GM19372 (cell line): ENCODE results near the gene OR52I1.

ENCODE experiments used
- ATAC-seq: cut with Tn5 transposase; IDR thresholded peaks from one replicate; pipeline ENCODE4 v1.9.1; 2021; ENCODE audit warnings: mild to moderate bottlenecking, low read depth, moderate library complexity; ENCODE audit not compliant: unreplicated experiment

Gene OR52I1

DNA sequence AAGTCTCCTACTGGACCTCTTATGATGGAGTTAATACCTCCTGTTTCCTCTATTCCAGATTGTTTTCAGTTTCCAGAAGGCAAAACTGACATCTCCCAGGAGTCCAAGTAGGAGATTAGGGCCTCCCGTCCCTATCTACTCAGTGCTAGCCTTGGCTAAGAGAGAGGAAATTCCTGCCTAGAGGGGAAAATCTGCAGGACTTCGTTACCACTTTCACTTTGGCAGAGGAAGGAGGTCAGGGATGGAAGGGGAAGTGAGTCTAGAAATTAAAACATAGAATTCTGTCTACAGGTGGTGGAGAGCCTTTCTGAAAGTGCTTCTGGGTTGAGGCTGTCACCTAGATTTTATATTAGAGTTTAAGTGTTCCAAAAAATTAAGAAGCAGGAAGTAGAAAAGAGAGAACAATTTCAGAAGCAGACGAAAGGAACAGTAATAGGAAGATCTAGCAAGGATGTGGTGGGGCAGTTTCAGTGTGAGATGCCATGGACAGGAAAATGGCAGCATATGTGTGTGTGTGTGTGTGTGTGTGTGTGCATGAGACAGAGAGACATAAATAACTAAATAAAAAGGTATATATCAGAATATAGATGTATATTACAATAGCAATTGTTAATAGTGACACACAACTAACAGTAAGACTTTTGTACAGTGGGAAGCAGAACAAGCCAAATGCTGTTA, 16.6 kb downstream of the OR52I1 start:
- ATAC-seq, result no peak

DNA sequence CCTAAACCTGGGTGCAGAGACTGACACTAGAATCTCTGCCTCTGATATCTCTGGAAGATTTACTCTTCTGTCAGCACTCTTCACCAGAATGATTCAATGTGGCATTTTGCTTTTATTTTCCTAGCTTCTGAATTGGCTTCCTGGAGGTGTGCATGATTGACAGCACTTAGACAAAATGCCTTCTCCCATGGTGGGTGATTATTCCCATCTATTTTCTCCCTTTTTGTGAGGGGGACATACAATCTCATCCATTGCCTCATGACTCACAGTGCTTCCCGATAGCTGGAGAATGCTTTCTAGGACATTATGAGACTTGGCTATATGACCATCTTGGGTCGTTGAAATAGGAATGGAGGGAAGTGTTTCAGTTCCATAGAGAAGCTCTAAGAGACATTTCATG, 18.1 kb downstream of the OR52I1 start:
- ATAC-seq, result no peak

DNA sequence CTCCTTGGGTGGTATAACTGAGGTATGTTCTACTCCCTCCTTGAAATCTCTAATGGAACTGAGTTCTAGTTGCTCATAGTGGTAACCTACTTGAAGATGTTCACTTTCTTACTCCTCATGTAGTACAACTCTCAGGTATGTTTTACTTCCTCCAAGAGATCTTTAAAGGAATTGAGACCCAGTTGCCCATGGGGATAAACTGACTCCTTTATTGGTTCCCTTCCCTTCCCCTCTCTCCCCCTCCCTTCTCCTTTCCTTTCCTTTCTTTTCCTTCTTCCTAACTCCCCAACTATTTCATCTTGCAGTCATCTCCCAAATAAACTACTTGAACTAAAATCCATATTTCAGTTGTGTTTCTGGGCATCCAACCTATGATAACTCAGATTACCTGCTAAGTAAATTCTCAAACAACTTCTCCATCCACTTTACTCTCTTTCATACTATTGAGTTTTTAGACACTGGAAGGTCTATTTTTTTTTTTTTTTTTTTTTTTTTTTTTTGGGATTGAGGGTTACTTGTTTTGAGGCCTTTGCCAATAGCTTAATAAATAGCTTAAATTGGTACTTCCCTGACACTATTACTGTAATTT, 22.1 kb downstream of the OR52I1 start:
- ATAC-seq, result no peak

DNA sequence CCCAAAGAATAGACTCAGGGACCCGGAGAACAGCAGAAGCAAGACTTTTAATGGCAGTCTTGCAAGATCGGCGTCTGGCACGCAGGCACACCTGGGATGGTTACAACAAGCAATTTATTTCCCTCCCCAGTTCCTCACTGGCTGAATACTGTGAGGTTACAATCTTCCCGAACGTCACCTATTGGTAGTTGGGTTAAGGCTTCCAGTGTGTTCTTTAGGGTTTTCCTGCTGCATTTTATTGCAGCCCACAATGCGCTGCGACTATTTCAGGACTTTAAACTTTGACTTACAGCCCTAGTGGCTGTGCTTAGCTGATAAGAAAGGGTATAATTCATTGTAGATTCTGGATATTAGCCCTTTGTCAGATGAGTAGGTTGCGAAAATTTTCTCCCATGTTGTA, 25.7 kb downstream of the OR52I1 start:
- ATAC-seq, result no peak

DNA sequence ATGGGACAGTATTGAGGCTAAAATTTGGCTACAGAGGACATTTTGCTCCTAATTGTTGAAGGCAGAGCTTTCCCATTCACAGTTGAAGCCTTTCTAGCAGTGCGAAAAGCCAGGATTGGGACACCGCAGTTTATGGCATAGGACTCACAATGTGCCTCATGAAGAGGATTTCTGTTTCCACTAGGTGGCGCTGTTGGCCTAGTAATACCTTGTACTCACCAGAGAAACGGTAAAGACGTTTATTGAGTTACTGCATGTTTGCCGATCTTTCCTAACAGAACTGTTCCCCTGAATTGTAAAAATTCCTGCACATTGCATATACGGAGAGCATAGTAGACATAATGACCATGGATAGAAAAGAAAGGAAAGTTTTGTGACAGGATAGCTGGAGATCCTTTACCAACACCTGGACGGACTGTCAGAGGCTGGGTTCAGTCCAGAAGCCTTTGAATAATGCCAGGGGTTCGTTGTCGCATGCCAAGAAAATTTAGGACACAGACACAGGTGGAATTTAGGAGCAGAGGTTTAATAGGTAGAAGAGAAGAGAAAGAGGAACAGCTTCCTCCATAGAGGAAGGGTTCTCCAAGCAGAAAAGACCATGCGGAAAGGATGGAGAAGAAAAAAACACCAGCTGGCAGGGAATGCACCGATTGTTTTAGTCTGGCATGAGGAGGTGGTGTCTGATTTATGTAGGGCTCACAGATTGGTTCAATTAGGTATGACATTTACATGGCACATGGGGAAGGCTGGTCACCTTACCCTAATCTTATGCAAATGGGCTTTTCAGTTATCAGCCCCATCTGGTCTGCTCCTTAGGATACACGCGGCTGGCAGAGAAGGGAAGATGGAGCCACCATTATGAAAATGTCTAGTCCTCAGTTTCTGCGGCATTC, 32.6 kb downstream of the OR52I1 start:
- no peak for ATAC-seq

DNA sequence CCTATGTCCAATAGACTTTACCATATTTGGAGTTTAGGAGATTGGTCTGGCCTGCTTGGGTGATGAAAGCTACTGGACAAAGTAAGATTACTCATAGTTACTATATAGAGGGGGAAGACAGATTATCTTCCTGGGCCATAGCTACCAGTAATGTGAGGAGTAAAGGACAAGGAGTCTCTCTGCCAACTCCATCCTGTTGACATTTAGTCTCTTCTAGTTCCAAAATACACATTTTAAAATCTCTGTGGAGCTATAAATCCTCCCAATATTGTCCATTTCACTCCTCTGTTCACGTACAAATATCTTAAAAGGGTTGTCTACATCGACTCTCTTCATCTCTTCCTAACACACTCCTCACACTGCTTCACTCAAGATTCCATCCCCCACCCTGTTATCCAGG, 42.3 kb downstream of the OR52I1 start:
- ATAC-seq, result no peak

DNA sequence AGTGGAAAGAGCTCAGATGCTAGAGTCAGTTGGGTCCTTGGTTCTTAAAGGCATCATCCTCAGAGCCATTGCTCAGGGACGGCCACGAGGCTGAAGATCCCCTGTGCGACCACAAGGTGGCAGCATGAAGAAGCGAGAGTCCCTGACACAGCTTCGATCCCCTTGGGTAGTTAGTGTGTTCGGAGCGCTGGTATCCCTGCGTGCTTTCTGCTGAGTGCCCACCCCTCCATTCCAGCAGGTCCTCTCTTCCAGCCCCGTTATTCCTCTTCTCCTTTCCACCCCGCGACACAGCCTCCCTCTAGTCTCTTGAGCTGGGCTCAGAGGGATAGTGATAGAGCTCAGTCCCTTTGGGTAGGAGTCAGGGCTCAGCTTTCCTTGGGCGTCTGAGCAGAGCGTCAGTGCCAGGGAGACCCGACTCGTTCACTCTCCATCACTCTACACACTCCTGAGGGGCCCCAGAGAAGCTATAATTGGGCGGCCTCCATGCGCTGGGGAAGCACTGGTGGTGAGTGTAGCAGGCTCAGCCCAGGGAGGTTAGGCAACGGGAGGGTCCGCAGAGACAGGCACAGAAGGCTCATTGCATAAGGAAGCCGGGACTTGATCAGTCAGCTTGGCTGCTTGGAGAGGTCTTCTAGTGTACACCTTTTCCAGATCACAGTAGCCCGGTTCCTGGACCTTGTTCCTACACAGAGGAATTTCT, 43.3 kb downstream of the OR52I1 start, which contains the start of gene OR51D1:
Gene OR51D1, plus strand, starts transcription at position 516 of the 700 bp plus-strand sequence. CDS start 2,314 bp downstream, outside the sequence.
- ATAC-seq, result peak; percentile 92

DNA sequence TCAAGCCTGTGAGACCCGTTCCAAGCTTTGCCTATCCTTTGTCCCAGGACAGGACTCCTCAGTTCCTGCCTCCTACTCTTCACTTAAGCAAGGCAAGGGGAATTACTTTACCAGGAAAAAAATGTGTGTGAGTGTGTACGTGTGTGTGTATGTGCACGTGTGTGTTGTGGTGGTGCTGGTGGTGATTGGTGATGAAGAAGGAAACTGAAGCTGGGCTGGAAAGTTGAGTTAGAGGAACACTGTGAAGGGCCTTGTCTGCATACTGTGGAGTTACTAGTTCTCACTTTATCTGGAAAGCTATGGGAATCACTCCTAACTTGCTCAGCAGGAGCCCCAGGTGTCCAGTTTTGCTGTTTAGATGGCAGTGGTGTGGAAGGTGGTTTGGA, 43.8 kb downstream of the OR52I1 start:
- ATAC-seq, result no peak

DNA sequence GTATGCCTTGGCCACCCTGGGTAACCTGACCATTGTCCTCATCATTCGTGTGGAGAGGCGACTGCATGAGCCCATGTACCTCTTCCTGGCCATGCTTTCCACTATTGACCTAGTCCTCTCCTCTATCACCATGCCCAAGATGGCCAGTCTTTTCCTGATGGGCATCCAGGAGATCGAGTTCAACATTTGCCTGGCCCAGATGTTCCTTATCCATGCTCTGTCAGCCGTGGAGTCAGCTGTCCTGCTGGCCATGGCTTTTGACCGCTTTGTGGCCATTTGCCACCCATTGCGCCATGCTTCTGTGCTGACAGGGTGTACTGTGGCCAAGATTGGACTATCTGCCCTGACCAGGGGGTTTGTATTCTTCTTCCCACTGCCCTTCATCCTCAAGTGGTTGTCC, 46.1 kb downstream of the OR52I1 start:
- ATAC-seq, result no peak

DNA sequence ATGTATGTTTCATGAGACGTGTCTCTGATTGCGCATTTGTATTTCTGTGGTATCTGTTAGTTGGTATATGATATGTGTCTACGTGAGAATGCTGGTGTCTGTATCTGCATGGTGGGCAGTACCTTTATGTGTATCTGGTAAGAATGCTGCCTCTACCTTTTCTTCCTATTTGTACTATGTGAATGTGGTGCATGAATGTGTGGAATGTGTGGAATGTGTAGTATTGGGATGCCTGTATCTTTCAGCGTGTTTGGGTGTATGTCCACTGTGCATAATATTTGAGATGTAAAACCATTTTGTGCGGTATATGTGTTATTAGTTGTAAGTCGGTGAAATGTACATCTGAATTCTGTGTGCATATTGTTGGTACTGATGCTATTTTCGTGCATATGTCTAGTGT, 47.7 kb downstream of the OR52I1 start:
- no peak for ATAC-seq

DNA sequence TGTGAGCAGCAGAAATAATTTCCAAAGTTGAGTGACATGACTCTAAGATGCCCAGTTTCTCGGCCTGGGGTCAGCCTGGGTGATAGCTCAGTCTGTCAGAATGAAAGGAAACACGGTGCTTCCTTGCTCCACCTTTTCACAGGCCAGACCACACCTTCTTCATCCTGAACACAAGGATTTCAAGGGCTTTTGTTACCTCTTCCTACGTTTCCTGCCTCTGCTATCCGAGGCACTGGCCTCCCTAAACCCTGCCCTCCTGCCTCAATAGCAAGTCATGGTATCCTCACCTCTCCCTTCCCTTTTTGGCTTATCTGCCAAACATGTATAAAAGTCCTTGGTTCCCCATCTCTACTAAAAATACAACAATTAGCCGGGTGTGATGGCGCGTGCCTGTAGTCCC, 48.2 kb downstream of the OR52I1 start:
- ATAC-seq, result no peak

DNA sequence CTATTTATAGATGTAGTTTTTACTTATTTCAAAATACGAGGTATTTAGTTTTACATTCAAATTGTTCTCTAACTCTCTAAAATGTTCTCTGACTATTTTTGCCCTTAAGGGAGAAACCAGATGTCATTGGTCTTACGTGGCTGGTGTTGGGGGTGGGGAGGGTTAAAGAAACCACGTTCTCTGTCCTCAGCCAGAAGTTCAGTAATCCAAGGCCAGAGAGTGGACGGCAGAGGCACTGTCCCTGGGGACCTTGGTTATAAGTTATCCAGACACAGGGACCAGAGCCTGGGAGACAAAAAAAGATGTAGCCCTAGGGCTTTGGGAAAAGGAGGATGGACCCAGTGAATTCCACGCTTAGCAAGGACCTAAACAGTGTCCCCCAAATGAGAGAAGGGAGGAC, 49.2 kb downstream of the OR52I1 start:
- no peak for ATAC-seq

DNA sequence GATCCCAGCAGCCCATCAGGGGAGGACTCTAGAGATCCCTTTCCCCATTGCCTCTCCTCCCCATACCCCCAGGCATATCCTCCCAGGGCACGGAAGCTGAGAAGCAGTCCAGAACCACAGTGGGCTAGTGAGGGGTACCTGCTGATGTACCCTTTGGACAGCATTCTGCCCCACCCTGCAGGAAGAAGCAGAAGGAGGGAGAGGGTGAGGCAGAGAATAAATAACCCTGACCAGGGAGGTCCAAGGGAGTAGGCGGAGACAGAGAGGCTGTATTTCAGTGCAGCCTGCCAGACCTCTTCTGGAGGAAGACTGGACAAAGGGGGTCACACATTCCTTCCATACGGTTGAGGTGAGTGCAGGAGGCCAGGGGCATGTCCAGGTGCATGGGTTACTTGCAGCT, 49.8 kb downstream of the OR52I1 start, which contains the start of gene OR51E1:
Gene OR51E1, plus strand, starts transcription at position 301 of the 400 bp plus-strand sequence. CDS start 8,545 bp downstream, outside the sequence.
- no peak for ATAC-seq

DNA sequence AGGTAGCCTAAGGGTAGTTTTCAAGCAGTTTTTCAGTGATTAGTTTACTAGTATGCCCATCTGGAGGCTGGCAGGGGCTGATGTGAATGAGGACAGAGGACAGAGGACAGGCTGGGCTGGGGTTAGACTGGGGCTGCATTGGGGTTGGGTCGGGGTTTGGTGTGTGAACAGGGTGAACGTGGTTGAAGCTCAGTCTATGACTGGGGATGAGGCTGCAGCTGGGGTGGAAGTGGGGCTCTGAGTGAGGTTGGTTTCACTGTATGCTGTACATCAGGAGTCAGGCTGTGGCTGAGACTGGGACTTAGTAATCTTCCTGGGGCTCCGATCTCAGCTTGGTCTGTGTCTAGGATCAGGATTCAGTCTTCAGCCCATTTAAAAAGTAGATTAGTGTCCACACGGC, 50.4 kb downstream of the OR52I1 start:
- ATAC-seq, result no peak
